Melanocyte of skin (primary cell): Measurements from ENCODE around the gene FAM222B. TPM values are rescaled to one million over a fixed set of nuclear protein-coding genes. Genes with fewer than 3 reads are reported as not detected.

ENCODE experiments used
- small RNA-seq, 2 donors: library from RNA; depleted of rRNA; stranded (forward); fragments of <200 nt; gene quantifications; one replicate each; pipeline ENCODE3, GENCODE V24; 2012
- total RNA-seq, 2 donors: library from RNA; depleted of rRNA; stranded (reverse); fragments of >200 nt; gene quantifications; 2 replicates each; pipeline ENCODE4 v1.2.3, GENCODE V29; 2012

Gene FAM222B, protein sequence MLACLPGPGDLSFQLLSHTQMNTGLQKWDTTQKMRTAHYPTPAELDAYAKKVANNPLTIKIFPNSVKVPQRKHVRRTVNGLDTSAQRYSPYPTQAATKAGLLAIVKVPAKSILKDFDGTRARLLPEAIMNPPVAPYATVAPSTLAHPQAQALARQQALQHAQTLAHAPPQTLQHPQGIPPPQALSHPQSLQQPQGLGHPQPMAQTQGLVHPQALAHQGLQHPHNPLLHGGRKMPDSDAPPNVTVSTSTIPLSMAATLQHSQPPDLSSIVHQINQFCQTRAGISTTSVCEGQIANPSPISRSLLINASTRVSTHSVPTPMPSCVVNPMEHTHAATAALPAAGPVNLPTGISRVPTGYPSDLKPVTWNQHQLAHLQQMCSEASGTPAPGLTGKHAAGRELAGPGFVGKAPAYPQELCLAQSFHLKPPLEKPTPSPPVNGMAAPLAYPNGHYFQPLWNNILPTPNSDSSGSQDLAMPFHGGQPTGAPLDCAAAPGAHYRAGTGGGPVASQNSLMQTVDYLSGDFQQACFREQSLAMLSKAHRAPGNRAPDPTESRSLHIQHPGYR
- 10 to 100 TPM; 13.7 to 20.0 TPM for total RNA-seq

DNA sequence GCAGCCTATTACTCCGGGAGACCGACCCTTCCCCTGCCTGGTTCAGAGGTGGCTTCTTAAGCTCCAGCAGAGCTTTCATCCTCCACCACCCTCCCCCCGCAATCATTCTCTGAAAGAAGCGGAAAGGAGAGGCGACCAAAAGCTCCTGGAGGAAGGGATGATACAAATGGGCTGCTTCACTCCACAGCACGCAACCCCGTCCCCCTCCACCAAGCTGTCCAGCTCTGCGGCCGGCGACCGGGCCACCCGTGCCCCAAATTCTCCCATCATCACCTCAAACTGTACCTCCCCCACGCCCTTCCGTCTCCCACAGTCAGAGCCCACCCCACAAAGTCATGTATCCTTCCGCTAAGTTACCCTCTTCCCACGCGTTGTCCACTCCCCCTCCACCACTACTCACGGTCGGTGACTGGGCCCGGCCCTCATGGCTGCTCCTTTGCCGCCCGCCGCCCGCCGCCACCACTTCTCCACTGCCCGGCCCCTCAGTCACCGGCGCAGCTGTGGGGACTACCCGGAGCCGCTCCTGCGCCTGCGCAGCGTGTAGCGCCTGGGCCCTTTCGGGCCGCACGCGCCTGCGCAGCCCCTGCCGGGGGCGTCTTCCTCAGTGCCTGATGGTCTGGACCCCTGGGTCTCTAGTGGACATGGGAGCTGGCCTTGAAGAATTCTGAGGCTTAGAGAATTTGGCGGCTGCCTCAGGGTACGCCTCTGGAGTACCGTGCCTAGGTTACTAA lies at the start of gene FAM222B:
FAM222B (minus strand) TSS at position 509 of the 731 bp plus-strand sequence. CDS start 76,123 bp downstream, outside the sequence.

DNA sequence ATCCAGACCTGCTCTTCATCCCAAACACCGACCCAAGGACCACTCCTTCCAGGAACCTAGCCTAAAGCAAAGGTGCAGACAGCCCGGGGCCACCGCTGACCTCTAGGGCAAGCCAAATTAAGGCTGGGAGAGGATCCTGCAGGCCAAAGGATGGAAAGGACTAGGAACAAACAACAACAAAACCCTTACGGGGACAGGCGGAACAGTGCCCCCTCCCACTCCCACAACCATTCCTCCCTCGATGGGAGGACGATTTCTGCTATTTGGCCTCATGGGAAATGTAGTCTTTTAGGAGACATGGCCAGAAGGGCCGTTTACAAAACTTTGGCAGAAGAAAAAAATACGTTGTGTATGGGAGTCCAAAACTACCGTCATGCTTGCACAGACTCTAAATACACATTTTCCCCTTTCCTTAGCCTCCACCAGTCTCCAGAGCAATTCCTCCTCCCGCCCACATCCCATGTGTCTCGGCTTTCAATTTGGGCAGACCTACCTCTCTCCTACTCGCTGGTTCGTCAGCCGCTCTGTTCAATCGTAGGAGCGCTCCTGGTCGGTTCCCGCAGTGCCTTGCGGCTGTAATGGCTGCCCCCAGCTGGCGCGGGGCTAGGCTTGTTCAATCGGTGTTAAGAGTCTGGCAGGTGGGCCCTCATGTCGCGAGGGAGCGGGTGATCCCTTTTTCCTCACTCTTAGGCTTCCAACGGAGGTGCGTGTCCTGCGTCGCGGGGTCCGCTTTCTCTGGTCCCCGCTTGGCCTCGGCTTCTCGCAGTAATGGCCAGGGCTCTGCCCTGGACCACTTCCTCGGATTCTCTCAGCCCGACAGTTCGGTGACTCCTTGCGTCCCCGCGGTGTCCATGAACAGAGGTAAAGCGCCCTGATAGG lies 12.1 kb upstream of the FAM222B start, which contains the start of gene ERAL1:
ERAL1 (plus strand) TSS at position 560 of the 879 bp plus-strand sequence; CDS start at position 579, 19 bp downstream.

DNA sequence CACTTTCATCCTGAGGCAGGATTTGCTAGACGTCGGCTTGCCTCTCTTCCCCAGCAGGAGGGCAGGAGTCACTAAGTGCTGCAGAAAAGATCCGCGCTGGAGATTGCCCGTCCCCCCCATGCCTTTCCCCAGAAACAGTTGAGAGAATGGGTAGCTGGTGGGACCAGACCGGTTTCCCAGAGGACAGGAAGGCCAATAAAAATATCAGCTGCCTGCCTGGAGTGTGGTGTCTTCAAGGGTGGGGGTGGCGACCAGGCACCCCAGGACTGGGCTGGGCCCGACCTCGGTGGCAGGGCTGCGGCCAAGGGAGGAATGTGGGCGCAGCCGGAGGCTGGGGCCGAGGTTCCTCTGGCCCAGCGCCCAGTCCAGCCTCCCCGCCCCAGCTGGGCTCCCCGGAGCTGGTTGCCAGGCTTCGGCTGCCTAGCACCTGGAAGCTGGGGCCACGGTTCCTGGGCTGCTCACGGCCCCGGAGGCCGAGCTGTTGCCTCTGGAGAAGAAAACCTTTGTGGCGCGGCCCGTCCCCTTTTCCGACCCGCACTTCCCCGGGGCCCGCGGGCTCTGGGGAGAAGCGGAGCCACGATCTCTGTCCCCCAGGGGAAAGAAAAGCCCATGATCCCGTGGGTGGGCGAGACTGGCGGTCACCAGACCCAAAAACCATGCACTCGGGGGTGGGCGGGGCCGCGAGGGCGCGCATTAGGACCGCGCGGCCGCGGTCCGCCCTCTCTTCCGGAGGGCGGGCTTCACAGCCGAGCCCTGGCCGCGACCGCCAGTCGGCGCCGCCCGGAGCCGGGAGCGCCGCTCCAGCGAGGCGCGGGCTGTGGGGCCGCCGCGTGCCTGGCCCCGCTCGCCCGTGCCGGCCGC lies 99.1 kb downstream of the FAM222B start, which contains the start of gene TRAF4:
TRAF4 (plus strand) TSS at position 769 of the 861 bp plus-strand sequence. CDS start 102 bp downstream, outside the sequence.

DNA sequence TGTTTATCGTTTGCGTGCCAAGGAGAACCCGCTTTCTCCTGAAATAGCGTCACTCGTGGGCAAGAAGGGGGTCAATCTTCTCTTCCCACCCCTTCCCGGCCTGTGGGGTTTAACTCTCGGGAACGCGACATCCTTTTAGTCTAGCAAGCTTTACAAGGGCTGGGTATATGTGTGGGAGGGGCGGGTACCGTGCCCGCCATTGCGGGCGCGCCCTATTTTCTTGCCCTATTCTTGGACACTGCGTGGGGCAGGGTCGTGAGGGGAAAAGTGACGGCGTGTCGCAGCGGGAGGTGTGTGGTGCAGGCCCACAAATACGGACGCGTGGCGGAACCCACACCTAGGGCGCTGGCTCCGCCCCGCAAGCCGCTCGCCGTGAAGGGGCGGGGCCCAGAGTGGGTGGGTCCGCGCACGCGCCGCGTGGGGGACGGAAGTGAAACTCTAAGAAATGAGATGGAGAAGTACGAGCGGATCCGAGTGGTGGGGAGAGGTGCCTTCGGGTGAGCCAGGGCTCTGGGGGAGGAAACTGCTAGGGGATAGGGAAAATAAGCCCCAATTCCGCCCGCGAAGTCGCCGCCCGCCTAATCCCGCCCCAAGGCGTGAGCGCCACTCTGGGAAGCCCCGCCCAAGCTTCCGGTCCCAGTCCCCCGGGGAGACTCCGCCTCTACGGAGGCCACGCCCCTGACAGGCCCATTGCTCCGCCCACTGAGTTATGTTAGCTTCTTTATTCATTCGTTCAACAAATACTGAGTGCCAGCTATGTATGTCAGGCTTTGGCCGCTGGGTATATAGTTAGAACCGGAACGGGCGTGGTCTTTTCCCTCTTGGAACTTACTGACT lies 114.0 kb downstream of the FAM222B start, which contains the start of gene NEK8:
NEK8 (plus strand) TSS at position 425 of the 837 bp plus-strand sequence; CDS start at position 451, 26 bp downstream.

GRCh38 chr17:28726226-28726626 lies 116.4 kb downstream of the FAM222B start, which contains the start of gene TLCD1:
TLCD1 (minus strand) TSS chr17:28726233; CDS start chr17:28726097, 136 bp downstream.

DNA sequence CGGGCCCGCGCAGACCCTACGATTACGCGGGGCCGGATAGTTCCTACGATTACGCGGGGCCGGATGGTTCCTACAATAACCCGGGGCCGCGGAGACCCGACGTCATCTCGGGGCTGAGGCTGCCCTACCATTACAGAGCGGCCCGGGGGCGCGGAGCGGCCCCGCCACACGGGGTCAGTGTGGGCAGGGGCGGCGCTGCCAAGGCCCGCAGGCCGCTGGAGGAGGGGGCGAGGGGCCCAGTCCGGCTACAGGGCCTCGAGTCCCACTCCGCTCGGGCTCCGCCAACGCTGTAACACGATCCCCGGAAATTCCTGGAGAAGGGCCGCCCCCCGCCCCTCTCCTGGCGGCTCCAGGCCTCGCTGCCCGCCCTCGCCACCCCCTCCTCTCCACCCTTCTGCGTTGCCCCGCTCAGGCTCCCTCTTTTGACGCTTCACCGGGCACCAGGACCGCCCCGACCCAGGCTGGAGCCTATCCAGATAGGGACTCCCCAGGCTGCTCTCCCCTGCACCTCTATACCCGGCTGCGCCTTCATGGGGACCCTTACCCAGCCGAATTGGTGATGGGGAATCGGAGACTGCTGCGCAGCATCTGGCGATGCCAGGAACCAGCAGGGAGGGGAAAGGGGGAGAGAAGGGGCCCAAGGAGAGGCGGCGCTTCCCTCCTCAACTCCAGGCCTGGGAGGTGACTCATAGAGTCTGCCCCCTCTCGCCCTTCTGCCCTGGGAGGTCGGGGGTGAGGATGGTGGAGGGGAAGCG lies 124.8 kb downstream of the FAM222B start, which contains the start of gene RAB34:
RAB34 (minus strand) TSS at position 291 of the 755 bp plus-strand sequence. CDS start 602 bp downstream, outside the sequence.

GRCh38 chr17:28711723-28712031 lies 130.9 kb downstream of the FAM222B start, which contains the start of gene PROCA1:
PROCA1 (minus strand) TSS chr17:28711888; CDS start chr17:28711660, 228 bp downstream.

Small RNAs within 50 kb of the gene (small RNA-seq; reads per million reads assigned to genes)
- 0 reads per million in 2 donors for gene RF00019
- 0 reads per million in 2 donors for gene SNORD42A
- 0.47 to 0.52 reads per million in 2 donors for gene SNORD42B
- 0 reads per million in 2 donors for gene SNORD4A
- gene SNORD4B = 0 reads per million in 2 donors

Other genes starting within 250 kb of the FAM222B start
- 10 to 100 TPM; 32.0 to 72.9 TPM for gene SPAG5, start 243.8 kb downstream of the FAM222B start, total RNA-seq
- gene RSKR, start 228.6 kb downstream of the FAM222B start, total RNA-seq = 1 to 10 TPM; 6.7 to 7.6 TPM
- 100 to 1,000 TPM; 116 to 132 TPM for gene BLTP2, start 197.6 kb downstream of the FAM222B start, total RNA-seq
- gene SDF2, start 180.9 kb downstream of the FAM222B start, total RNA-seq = 10 to 100 TPM; 38.5 to 40.6 TPM
- 10 to 100 TPM; 43.6 to 45.1 TPM for gene SUPT6H, start 180.6 kb downstream of the FAM222B start, total RNA-seq
- gene PROCA1, start 130.9 kb downstream of the FAM222B start, total RNA-seq = 1 to 10 TPM in 1 of 2 donors, under 1 TPM in 1; 0.69 to 1.3 TPM
- gene RAB34, start 124.9 kb downstream of the FAM222B start, total RNA-seq = 100 to 1,000 TPM in 1 of 2 donors, 10 to 100 TPM in 1; 83.6 to 111 TPM
- gene RPL23A, start 122.8 kb downstream of the FAM222B start, total RNA-seq = 100 to 1,000 TPM; 276 to 521 TPM
- 1 to 10 TPM; 4.3 to 5.2 TPM for gene TLCD1, start 116.6 kb downstream of the FAM222B start, total RNA-seq
- 1 to 10 TPM; 1.4 to 2.3 TPM for gene NEK8, start 114.0 kb downstream of the FAM222B start, total RNA-seq
- 10 to 100 TPM; 43.4 to 69.3 TPM for gene TRAF4, start 98.8 kb downstream of the FAM222B start, total RNA-seq
- gene ERAL1, start 12.2 kb upstream of the FAM222B start, total RNA-seq = 10 to 100 TPM; 56.3 to 57.8 TPM
- 10 to 100 TPM; 39.3 to 44.0 TPM for gene FLOT2, start 54.9 kb upstream of the FAM222B start, total RNA-seq
- gene DHRS13, start 60.3 kb upstream of the FAM222B start, total RNA-seq = 10 to 100 TPM; 12.0 to 13.1 TPM
- gene PHF12, start 108.7 kb upstream of the FAM222B start, total RNA-seq = 10 to 100 TPM; 16.9 to 21.3 TPM
- not detected for gene SEZ6, start 163.2 kb upstream of the FAM222B start, total RNA-seq
- 1 to 10 TPM; 1.0 to 1.7 TPM for gene PIPOX, start 200.4 kb upstream of the FAM222B start, total RNA-seq